D341Med (cell line): ENCODE measurements around the gene KDM4C.
"Not testable (repeated sequence)": the region's sequence is repeated elsewhere in the genome, so short reads cannot be mapped to it uniquely, and the experiment has no call there.

ENCODE experiments used
- DNase-seq: peaks from one replicate; pipeline ENCODE4 v3.0.0; 2012; ENCODE audit warnings: low spot score

The KDM4C gene

DNA sequence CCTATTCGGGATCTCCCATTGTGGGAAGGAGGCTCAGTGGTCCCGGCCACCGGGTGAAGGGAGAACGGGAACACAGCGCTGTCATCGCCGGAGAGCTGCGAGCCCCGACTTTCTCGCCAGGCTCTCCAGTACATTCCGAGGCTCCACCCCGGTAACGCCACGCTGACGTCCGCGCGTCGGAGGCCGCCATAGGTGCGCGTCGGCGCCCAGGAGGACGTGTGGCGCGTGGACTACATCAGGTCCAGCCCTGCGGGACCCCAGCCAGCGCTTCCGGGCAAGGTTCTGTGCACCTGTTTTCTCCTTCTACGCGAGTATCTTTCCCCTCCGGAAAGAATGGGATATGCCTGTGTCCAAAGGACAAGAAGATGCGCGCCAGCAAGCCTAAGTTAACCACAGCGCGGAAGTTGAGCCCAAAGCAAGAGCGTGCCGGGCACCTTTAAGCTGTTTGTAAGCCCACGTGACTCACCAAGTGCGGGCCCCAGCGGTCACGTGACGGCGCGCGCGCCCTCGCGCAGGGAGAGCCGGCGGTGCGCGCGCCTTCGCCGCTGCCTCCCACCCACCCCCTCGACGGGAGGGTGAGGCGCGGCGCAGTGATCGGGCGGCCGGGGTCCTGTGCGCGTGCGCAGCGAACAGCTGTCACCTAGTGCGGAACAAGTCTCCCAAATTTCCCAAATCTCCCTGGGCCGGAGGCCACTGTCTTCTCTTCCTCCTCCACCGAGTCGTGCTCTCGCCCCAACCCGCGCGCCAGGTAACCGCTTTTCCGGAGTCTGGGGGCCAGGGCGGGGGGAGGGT, at the start of gene KDM4C:
Gene KDM4C, plus strand, starts transcription at position 518 of the 792 bp plus-strand sequence. CDS start 35,016 bp downstream, outside the sequence.
- peak; percentile 99 for DNase-seq

DNA sequence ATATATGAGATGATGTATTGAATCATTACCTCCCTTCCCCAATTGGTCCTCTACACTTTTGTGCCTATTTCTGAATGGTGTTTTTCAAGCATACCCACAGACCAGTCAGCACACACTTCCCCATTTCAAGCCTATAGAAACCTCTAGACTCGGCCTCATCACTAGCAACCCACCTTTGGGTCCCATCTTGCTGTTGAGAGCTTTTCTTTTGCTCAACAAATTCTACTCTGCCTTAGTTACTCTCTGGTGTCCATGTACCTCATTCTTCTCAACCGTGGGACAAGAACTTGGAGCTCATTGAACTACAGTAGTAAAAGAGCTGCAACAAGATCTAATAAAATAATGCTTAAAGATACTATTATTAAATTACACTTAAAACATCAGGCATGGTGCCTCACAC, 49.0 kb upstream of the KDM4C start:
- DNase-seq, result no peak

- DNase-seq, result no peak
Measured at GRCh38 chr9:6711403-6711802, 46.4 kb upstream of the KDM4C start.

GRCh38 chr9:6712041-6712440, 45.7 kb upstream of the KDM4C start:
- no peak for DNase-seq

- no peak for DNase-seq
Measured at GRCh38 chr9:6714176-6714575, 43.6 kb upstream of the KDM4C start.

DNA sequence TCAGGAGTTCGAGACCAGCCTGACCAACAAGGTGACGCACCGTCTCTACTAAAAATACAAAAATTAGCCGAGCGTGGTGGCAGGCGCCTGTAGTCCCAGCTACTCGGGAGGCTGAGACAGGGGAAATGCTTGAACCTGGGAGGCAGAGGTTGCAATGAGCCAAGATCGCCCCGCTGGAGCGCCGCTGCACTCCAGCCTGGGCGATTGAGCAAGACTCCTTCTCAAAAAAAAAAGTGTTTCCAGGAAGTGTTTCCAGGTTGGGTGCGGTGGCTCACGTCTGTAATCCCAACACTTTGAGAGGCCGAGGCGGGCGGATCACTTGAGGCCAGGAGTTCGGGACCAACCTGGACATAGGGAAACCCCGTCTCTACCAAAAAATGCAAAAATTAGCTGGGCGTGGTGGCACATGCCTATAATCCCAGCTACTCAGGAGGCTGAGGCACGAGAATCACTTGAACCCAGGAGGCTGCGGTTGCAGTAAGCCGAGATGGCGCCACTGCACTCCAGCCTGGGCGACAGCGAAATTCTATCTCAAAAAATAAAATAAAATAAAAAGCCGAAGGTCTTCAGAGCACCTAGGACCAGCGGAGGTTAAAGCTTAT, 42.5 kb upstream of the KDM4C start:
- not testable (repeated sequence) for DNase-seq

DNA sequence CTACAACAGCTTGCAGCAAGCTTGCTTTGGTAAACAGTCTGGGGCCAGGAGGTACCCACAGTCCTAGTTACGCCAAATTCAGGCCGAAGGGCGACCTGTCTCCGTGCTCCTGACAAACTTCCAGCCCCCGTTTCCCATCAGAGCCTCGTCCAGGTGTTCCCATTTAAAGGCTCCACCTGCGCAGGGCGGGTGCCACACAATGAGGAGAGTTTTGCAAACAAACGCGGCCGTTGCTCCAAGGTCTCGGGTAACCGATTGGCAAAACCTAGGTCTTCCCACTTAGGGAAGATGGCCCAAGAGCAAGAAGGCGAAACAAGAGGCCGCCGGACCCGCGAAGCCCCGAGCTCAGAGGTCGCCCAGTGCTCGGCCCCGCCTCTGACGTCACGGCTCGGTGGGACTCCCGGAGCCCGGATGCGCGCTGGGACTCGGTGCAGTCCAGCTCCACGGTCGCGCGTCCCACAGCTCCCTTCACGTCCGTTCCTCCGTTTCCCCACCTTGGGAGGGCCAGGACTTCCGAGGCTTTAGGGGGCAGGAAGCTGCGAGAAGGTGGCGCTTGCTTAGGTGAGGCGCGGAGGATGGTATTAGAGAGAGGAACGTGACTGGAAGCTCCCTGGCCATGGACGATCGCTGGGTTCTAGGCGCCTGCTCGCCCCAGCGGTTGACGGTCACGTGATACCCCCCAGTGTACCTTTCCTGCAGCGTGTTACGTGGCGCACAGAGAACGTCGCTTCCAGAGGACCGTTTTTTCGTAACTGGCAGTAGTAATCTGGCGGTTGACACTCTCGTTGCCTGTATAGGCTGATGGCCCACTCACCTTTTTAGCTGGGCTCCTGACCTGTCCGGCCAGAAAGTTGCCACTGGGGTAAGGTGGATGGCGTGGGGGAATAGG, 41.8 kb upstream of the KDM4C start:
- DNase-seq, result no peak

DNA sequence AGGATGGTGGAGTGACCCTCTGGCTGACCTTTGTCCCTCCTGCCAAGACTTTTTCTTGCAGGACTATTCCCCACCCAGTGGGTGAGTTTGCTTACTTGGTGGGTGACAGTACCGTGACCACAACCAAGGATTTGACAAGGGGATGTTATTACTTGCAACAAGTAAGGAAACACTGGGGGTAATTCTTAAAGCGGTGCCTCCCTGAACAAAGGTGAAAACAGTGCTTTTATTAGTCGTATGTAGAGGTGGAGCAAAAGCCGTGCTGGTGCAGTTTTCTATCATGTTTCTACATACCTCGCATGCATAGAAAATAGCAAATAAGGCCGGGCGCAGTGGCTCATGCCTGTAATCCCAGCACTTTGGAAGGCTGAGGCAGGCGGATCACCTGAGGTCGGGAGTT, 41.0 kb upstream of the KDM4C start:
- DNase-seq, result no peak

- DNase-seq, result no peak
Measured at GRCh38 chr9:6723881-6724420, 33.8 kb upstream of the KDM4C start.

DNA sequence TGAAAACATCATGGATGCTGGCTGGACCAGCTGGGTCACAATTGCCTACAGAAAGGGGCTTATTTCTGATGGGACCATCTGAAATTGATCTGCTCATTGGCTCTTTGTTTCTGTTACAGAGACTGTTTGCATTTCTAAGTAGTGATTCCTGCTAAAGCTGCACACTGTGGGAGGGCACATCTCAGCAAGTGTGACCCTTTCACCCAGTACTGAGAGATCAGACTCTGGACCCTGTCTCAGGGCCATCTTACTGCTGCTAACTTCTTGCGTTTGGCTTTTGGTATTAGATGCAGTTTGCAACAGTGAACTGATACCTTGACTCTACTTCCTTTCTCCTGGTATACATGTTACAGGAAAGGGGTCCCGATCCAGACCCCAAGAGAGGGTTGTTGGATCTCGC, 24.5 kb upstream of the KDM4C start:
- no peak for DNase-seq

DNA sequence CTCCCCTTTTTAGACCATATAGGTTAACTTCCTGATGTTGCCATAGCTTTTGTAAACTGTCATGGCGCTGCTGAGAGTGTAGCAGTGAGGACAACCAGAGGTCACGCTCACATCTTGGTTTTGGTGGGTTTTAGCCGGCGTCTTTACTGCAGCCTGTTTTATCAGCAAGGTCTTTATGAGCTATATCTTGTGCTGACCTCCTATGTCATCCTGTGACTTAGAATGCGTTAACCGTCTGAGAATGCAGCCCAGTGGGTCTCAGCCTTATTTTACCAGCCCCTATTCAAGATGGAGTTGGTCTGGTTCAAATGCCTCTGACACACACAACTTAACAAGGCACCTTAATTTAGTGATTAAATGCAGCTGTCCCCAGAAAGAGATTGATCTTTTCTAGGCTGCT, 23.9 kb upstream of the KDM4C start:
- no peak for DNase-seq

GRCh38 chr9:6735422-6735821, 22.4 kb upstream of the KDM4C start:
- no peak for DNase-seq

DNA sequence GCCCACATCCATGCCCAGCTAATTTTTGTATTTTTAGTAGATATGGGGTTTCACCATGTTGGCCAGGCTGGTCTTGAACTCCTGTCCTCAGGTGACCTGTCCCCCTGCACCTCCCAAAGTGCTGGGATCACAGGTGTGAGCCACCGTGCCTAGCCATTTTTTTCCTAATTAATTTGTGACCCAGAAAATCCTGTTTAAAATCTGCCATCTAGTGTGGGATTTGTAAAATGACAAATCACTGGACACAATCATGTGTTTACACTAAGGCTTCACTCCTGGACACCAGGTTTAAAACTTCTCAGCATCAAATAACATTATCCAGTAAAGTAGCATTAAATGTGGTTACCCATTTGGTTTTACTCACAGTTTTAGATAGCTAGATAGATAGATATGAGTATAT, 18.6 kb upstream of the KDM4C start:
- DNase-seq, result no peak

GRCh38 chr9:6748861-6749260, 8.9 kb upstream of the KDM4C start:
- DNase-seq, result not testable (repeated sequence)

- not testable (repeated sequence) for DNase-seq
Measured at GRCh38 chr9:6754861-6755260, 2.9 kb upstream of the KDM4C start.

DNA sequence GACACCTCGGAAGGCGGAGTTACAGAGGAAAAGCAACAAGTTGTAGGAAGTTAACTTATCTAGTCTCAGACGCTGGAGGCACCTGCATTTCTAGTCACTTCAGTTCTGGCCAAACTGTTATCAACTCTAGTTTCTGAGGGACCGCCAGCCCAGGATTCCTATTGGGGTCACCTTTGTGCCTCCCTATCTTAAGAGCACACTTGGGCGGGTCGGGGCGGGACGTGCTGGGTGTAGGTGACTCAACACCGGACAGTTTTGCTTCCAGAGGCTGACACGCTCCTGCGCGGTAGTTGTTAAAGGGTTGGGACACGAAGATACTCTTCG, 679 bp upstream of the KDM4C start:
- DNase-seq, result no peak

DNA sequence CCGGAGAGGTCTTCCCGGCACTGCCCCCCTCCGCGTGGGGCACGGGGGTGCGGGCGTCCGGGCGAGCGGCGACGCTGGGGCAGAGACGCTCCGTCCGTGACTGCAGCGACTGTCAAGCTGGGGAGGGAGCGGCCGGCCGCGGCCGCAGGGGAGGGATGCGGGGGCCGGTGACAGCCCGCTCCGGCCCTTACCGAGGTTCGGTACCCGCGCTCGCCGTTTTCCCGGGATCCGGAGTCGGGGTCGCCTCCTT, 400 bp downstream of the KDM4C start:
- DNase-seq, result no peak

DNA sequence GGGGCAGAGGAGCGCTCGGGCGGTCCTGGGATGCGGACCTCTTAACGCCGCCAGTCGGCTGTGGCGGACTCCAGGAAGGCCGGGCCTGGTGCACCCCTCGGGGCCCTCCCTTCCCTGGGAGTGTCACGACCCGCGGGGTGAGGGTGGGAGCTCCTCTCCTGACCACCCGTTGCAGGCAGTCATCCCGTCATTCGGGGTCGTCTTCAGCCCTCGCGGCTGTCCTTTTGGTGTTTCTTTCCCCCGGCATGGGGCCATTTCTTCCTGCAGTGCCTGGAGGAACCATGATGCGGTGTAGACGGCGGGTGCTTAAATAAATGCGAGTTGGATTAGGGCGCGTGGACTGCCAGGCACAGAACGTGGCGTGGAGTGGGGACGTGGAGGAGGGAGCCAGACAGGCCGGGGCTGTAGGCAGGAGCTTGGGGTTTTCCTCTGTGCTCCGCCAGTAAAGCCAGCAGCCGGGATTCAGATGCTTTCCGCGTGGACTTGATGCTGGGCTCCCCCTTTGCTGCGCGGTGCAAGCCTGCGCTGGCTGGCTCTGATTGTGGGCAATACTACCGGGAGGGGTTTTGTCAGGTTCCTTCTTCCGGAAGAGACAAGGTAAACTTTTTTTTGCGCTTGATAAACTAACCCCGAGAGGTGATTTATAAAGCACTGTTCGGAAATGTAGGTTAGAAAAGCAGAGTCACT, 868 bp downstream of the KDM4C start:
- peak; percentile 64 for DNase-seq

- peak; percentile 41 for DNase-seq
Measured at GRCh38 chr9:6759185-6759977, 1.6 kb downstream of the KDM4C start.

DNA sequence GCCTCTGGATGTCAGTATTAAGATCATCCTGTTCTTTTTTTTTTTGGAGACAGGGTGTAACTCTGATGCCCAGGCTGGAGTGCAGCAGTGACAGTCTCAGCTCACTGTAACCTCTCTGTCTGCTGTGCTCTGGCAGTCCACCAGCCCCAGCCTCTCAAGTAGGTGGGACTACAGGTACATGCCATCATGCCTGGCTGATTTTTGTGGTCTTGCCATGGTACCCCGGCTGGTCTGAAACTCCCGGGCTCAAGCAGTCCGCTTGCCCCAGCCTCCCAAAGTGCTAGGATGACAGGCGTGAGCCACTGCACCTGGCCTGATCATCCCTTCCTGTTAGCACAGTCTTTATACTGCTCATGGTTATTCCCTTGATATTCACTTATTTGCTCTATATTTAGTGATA, 3.5 kb downstream of the KDM4C start:
- no peak for DNase-seq

DNA sequence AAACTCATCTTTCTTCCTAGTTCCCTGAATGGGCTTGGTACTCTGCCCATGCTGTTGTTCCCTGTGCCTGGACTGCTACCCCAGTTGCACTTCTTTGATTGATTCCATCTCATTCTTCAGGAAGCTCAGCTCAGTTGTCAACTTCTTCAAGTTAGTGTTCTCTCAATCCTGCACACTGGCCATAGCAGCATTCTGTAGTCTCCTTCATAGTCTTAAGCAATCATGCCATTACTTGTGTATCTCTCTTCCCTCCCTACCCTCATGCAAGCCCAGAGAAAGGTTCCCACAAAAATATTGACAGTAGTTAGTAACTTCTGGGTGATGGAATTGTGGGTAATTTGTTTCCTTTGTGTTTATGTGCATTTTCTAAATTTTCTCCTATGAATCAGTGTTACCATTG, 5.5 kb downstream of the KDM4C start:
- no peak for DNase-seq

DNA sequence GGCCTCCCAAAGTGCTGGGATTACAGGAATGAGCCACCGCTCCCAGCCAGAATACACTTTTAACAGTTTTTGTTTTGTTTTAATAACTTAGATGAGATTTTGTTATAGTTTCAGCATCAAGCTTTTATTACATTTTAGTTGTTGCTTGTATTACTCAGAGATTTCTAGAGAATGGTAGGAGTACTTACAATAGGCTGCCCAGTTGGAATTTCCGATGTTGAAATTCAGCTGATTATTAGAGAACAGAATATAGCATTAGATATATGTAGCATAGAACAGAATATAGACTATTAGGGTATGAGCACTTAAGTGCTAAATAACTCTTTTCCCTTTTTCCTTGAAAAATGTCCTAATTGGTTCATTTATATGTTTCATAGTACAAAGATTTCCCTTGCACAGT, 6.2 kb downstream of the KDM4C start:
- DNase-seq, result no peak
